COLO668 (cell line): ENCODE measurements around the gene LCN12.

Source experiments
- DNase-seq: peaks from one replicate; lab custom pipeline; 2025; ENCODE audit not compliant: unreplicated experiment; lab: John Stamatoyannopoulos, UW

LCN12 gene

DNA sequence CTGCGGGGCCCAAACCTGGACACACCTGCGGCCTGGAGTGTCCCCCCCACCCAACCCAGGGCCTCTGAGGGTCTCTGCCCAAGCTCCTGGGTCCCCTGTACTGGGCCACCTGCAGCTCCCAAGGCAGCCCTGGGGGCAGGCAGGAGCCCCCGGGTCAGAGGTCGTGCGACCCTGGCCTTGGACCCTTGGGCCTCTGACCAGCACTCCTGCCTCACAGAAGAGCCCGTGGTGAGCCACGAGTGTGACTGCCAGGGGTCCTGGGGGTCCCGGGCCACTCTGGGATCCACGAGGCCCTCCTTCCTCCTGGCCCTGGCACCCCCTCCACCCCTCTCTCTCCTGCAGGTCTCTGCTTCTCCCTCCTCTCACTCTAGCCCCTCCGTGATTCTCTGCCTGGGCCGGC, 20.3 kb downstream of the LCN12 start:
- no peak for DNase-seq

DNA sequence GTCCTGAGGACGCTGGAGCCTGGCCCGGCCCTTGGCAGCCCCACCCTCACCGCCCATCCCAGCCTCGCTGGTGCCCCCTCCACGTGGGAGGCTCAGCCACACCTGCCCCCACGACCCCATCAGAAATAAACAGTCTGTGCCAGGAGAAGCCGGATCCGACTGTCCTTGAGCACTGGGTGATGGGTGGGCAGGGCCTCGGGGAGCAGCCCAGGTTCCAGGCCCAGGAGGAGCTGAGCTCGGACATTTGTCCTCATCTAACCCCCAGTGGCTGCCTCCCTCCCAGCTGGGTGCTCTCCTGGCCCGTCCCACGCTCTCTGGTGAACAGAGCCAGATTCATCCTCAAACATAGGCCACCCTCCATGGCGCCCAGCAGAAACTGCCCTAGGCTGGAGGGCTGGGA, 20.7 kb downstream of the LCN12 start:
- DNase-seq, result no peak

DNA sequence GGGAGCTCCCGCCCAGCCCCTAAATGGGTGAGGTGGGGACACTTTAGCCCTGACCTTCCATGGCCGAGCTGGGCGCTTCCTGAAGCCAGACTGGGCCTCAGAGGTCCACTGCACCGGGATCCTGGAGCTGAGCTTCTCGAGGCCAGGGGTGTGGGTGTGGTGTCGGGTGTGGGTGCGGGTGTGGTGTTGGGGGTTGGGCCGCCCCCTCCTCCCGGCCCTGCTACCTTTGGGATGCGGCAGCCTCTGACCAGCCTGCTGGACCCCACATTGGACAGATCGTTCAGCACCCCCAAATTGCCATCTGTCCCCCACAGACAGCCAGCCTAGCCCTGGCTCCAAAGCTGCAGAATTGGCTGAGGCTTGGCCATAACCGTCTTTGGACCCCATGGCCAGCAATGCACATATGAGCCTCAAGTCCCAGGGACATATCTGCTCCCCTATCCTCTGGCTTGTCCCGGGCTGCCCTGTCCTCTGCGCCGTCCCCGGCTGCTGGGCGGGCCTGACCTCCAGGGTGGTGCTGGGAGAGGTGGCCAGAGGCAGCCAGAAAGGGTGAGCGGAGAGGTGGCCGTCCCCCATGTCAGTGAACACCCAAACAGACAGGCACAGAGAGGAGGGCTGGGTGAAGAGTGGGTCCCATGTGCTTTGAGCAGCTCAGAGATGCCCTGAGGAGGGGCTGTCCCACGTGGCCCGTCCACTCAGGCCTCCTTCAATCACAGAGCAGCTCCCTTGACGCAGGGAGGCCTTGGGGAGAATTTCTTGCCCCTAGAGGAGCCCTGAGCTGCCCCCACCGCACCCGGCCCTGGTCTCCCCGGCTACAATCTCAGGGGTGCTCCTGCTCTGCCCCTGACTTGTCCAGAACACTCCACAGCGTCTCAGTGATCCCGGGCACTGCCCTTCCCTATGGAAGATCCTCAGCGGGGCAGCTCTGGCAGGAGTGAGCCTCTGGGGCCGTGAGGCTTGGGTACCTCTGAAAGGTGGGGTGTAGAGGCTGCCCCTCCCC, 21.8 kb downstream of the LCN12 start:
- no peak for DNase-seq

DNA sequence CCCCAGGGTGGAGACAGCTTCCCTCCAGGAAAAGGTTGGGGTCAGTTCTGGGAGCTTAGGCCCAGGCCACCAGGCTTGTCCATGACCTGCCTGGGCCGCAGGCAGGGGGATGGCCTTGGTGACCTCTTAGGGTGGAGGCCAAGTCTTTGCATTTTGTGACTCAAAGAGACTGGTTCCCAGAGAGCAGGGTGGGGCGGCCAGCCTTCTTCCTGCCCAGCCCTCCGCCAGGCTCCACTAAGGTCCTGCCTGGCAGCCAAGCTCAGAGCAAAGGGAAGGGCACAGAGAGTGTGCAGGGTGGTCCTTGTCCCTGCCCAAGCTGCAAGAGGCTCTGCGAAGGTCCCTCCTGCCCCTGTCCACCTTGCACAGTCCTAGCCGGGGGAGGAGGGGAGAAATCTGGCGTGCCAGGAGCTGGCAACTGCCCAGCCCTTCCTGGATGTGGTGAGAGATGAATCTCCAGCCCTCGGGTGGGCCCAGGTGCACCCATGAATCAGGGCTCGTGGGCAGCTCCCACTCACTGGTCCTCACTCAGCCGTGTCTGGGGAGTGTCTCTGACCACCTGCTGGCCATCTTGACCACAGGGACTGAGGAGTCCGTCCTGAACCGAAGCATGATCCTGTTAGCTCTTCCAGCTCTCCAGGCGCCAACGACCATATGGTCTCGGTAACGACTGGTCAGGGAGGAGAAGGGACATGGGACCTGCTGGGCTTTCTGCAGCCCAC, 22.9 kb downstream of the LCN12 start:
- DNase-seq, result no peak

DNA sequence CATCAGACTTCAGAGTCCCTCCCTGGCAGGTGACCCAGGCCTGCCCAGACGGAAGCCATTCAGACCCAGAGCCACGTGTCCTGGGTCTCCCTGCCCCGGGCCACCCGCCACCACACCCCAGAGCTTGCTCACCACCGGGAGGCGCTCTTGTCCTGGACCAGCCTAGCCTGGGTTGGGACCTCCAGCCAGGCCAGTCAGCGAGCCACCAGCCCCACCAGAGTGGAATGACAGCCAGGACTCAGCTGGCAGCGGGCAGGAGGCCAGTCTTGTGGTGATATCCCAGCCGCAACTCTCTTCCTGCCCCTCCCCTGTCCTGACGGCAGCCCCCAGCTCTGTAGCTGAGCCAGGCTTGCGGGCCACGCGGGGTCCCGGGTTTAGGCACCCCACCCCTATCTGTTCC, 23.6 kb downstream of the LCN12 start:
- peak; percentile 33 for DNase-seq

DNA sequence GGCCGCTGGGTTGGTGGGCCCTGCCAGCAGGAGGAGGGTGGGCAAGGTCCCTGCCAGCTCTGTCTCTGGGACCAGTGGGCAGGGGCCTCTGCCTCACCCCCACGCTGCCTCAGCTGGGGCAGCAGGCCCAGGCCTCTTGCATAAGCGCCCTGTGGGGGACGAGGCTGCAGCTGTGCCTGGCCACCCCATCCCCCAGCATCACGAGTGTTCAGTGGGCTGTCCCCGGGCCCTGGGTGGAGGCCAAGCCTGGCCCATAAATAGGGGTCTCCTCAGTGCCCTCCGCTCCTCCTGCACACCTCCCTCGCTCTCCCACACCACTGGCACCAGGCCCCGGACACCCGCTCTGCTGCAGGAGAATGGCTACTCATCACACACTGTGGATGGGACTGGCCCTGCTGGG, 25.1 kb downstream of the LCN12 start, which contains the start of gene PTGDS:
Gene PTGDS (plus strand): TSS at position 282 of the 400 bp plus-strand sequence. CDS start 75 bp downstream, at position 357.
- no peak for DNase-seq

DNA sequence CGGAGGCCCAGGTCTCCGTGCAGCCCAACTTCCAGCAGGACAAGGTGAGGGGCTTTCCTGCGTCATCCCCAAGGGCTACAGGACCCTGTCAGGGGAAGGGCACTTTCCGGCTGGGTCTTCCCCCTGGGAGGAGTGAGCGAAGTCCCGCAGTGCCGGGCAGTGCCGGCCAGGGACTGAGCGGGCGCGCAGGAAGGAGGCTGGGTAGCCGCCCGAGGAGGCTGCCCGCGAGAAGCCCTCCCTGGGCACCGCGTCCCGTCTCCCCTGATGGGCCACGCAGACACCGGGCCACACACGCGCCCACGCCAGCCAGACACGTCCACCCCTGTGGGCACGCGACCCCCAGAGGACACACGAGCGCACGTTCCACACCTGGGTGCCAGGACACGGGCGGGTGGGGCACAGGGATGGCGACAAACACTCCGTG, 25.6 kb downstream of the LCN12 start:
- no peak for DNase-seq

DNA sequence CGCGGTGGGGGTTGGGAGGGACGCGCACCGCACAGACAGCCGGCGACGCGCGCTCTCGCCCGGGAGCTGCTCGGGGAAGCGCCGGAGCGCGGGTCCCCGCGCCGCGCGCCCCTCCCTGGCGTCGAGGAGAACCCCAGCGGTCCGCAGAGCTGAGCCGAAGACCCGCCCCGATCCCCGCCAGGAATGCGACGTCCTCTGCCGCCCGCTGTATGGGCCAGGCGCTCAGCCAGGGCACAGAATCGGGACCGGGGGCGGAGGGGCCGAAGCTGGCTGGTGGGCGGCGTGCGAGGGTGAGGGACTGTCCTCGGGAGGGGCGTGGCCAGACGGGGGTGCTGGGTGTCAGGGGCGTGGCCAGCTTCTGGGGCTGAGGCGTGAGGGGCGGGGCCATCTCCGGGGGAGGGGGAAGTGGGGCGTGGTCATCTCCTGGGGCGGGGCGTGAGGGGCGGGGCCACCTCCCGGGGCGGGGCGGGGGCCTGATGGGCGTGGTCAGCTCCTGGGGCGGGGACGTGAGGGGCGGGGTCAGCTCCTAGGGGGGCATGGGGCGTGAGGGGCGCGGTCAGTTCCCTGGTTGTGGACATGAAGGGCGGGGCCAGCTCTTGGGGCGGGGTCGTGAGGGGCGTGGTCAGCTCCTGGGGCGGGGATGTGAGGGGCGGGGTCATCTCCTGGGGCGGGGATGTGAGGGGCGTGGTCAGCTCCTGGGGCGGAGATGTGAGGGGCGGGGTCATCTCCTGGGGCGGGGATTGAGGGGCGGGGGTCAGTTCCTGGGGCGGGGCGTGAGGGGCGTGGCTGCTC, 26.2 kb downstream of the LCN12 start:
- peak; percentile 74 for DNase-seq

DNA sequence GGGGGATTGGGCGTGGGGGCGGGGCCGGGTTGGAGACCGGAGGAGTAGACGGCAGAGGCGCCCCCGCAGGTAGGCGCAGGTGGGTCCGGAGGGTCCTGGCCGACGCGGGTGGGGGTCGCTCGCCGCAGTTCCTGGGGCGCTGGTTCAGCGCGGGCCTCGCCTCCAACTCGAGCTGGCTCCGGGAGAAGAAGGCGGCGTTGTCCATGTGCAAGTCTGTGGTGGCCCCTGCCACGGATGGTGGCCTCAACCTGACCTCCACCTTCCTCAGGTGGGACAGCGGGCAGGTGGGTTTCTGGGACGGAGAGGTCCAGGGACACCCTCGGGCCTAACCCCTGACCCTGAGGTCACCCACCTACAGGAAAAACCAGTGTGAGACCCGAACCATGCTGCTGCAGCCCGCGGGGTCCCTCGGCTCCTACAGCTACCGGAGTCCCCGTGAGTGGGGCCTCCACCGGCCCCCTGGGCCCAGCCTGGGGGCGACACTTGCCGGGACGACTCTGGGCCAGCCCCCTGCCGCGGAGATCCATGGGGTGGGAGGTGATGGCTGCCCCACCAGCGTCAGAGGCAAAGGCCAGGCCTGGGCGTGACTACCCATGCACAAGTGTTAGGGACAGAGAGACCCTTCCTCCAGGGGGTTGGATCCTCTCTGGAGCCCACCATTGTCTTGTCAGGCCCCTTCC, 26.9 kb downstream of the LCN12 start:
- DNase-seq, result no peak

DNA sequence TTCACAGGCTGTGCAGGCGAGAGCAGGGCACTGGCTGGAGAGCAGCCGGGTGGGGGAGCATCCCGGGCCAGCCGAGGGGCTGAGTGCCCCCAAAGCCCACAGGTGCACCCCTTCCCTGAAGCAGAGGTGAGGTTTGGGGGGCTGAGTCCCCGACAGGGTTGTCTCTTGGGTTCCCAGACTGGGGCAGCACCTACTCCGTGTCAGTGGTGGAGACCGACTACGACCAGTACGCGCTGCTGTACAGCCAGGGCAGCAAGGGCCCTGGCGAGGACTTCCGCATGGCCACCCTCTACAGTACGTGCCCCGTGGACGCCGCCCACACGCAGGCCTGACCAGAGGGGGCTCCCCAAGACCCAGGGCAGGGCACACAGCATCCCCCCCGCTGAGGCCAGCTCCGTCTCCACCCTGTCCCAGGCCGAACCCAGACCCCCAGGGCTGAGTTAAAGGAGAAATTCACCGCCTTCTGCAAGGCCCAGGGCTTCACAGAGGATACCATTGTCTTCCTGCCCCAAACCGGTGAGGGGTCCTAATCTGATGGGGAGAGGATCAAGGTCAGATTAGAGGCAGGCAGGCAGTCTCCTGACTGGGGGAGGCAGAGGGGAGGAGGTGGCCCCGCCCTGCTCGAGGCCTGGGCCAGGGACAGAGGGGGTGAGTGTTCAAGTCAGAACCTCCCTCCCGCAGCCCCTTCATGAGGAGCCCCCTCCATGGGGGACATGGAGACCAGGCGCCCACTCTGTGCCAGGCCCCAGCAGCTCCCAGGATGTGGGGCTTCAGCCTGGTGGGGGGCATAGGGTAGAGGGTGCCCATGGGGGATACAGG, 27.9 kb downstream of the LCN12 start:
- DNase-seq, result no peak

DNA sequence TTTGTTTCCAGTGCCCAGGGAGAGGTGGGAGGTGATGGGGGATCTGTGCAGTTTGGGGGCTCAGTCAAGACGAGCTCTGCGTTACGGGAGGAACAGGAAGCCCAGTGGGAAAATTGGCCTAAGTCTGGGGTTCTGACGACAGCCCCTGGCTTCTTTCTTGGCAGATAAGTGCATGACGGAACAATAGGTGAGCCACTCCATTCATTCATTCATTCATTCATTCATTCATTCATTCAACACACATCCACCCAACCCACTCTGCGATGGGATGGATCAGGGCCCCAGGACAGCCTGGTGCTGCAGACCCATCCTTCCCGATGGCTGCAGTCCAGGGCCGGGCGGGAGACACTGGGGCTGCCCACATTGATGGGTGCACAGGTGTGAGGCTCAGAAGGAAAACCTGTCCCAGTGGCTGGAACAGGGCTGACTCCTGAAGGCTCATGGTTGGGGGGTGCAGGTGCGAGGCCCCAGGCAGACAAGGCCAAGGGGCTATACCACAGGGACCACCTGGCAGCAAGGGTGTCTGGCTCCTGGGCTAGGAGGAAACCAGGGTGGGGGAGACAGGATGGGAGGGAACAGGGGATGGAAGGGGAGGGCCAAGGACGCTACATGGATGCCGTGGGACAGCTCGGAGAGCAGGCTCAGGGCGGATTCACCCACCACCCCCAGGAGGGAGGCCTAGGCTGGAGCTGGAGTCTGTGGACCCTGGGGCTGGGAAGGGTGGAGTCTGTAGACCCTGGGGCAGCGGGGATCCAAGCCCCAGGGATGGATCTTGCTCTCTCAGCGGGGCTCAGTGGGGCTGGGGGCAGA, 28.8 kb downstream of the LCN12 start:
- DNase-seq, result no peak

DNA sequence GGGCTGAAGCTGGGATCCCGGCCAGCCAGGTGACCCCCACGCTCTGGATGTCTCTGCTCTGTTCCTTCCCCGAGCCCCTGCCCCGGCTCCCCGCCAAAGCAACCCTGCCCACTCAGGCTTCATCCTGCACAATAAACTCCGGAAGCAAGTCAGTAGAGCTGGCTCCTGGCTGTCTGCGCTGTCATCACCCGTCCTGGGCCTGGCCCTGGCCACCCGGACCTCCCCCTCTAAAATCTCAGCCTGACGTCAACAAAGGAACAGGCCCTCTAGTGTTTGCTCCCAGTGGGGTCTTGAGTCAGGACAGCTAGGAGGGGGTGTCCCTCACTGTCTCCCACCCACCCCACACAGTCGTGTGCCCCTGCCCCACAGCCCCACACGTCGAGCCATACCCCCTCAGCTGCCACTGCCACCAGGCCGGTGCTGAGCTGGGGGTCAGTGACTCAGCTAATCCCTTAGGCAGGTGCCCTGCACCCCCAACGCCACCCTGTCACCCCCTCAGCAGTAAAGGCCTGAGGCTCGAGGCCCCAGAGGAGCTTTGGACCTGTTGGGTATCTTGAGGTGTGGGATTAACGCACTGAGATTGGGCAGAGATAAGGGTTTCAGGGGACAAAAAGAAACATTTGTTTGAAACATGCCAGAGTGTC, 29.6 kb downstream of the LCN12 start:
- no peak for DNase-seq

DNA sequence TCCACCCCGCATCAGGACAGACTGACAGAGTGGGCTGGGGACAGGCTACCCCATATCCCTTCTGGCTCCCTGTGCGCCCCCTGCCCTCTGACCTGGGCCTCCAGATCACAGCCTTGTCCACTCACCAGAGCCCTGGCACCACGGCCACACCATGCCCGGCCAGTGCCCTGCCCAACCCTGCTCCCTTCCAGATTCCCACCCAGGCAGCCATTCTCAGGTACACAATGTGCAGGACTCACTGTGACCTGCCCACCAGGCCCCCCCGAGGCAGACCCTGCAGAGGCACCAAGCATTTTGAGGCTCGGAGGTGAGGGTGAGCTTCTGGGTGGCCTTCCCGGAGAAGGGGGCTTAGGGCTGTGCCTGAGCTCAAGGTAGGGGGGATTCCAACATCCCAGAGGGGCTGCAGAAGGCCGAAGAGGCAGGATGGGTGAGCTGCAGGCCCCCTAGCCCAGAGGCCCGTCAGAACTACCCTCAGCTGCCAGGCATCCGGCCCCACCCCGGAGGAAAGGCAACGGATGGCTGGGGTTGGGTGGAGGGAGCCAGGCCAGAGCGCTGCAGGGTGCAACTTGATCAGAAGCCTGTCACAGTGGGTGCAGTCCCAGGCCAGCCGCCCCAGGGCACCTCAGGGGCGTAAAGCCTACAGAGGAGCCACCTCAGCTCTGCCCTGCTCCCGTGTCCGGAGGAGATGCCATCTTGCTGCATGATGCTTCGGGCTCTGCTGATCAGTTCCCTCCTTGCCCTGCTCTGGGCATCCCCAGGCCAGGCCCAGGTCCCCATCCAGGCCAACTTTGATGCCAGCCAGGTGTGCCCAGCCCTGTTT, 30.4 kb downstream of the LCN12 start, which contains the start of gene LCNL1:
Gene LCNL1 (plus strand): TSS at position 762 of the 820 bp plus-strand sequence. CDS start 594 bp downstream, outside the sequence.
- peak; percentile 31 for DNase-seq

DNA sequence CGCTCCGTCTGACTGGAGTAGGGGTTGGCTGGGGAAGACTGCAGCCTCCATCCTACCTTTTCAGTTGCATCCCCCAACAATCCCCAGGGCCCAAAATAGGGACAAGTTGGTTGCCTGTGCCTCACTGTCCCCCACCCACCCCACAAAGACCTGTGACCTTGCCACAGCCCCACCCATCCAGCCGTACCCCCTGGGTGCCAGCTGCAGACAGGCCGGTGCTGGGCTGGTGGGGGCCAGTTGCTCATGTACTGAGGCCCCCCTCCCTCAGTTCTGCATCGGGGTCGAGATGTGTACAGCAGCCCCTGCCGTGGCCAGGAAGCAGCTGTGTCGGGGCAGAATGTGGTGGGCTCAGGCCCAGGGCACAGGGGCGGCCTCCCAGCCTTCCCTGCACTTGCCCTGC, 31.1 kb downstream of the LCN12 start:
- DNase-seq, result no peak

DNA sequence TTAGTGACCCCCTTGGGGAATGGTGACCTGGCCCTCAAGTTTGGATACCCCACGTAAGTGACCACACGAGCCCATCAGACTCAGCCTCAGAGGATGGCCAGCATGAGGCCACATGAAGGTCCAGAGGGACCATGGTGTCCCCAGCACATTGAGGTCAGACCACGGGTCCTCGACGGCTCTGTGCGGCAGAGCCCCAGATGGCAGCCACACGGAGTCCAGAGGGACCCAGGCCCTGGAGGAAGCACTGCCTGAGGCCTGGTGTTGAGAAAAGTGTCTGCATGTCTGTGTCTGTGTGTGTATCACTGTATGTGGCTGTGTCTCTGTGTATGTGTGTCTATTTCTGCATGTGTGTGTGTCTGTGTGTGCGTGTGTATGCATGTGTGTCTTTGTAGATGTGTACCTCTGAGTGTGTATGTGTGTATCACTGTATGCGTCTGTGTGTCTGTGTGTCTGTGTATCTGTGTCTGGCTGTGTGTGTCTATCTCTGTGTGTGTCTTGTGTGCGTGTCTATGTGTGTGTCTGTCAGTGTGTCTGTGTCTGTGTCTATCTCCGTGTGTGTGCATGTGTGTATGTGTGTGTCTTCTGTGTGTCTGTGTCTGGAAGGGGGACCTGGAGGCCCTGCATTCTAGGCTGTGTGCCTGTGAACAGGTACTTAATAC, 31.7 kb downstream of the LCN12 start:
- DNase-seq, result no peak

DNA sequence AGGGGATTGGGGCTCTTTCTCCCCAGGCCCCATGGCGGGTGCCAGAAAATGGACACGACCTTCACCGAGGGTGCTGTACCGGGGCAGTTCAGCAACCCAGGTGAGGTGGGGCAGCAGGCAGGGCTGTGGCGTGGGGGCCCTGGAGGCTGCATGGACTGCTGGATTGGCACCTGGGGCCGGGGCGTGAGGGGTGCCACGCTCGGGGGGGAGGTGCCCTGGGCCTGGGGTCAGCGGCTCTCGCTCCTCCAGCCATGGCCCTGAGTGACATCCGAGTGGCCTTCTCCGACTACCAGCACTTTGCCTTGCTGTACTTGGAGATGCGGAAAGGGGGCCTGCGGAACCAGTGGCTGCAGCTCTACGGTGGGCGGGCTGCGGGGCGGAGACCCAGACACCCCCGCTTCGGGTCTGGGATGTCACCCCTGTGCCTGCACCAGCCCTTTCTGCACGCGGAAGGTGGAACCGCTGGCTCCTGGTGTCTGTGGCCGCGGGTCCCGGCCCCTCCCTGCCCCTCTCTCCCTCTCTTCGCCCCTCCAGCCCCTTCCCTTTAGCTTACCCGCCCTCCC, 32.5 kb downstream of the LCN12 start:
- DNase-seq, result no peak
